BLaER1 (cell line): ENCODE data around the gene MINDY4.

Source experiments
- H3K27ac ChIP-seq: shearing (Covaris generic); formaldehyde crosslinking; 2 replicates; pipeline ENCODE4 v1.8.1; 2022
- H3K27me3 ChIP-seq: shearing (Covaris generic); formaldehyde crosslinking; 2 replicates; pipeline ENCODE4 v1.8.1; 2022
- H3K36me3 ChIP-seq: shearing (Covaris generic); formaldehyde crosslinking; 2 replicates; pipeline ENCODE4 v1.8.1; 2022
- H3K4me1 ChIP-seq: shearing (Covaris generic); formaldehyde crosslinking; 2 replicates; pipeline ENCODE4 v1.8.1; 2022
- H3K4me2 ChIP-seq: shearing (Covaris generic); formaldehyde crosslinking; 2 replicates; pipeline ENCODE4 v1.8.1; 2022
- H3K4me3 ChIP-seq: shearing (Covaris generic); formaldehyde crosslinking; 2 replicates; pipeline ENCODE4 v1.8.1; 2022
- H3K9ac ChIP-seq: shearing (Covaris generic); formaldehyde crosslinking; 2 replicates; pipeline ENCODE4 v1.8.1; 2022
- H3K9me3 ChIP-seq: shearing (Covaris generic); formaldehyde crosslinking; 2 replicates; pipeline ENCODE4 v1.8.1; 2022
- H4K20me1 ChIP-seq: shearing (Covaris generic); formaldehyde crosslinking; 2 replicates; pipeline ENCODE4 v1.8.1; 2022
- Cebpa-rat ChIP-seq: shearing (Covaris generic); IDR thresholded peaks from 2 replicates; pipeline ENCODE4 v1.8.1; 2022

MINDY4 gene

DNA sequence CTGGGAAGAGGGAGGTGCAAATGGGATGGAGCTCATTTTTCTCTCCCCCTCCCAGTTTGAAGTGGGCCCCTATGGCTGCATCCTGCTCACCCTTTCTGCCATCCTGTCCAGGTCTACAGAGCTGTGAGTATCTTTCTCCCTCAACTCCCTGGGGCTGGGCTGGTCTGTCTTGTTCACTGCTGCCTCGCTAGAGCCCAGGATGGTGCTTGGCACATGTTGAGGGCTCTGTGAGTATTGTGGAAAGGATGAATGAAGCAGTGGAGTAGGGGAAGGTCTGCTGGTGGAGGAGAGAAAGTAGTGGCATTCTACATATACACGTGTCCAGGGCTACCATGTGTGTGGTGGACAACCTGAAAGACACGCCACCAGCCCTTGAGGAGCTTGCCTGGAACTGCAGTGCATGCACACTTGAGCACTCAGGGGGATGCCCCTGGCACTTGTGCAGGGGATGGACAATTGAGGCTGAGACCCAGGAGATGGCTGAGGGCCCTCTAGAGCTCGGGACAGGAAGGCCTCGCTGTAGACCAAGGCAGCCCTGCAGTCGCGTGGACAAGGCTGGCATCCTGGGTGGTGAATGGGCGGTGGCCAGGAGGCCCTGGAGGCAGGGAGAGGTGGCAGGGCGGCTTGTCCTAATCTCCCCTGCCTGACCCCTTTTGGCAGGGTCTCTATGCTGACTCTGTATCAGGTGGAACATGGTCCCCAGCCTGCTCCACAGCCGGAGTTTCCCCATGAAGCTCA lies 88.2 kb downstream of the MINDY4 start:
- no peaks in the 10 kb centered on the region for H3K9me3 ChIP-seq
- no peaks in the 10 kb centered on the region for H3K36me3 ChIP-seq
- no peak for TF ChIP-seq Cebpa-rat
- no peaks in the 10 kb centered on the region for H4K20me1 ChIP-seq
- H3K9ac ChIP-seq: no peak overlapping the region
- H3K4me2 ChIP-seq: peak overlapping the region; percentile 47
- peaks cover 54% of the 10 kb centered on the region for H3K4me1 ChIP-seq
- no peak overlapping the region for H3K4me3 ChIP-seq
- no peaks in the 10 kb centered on the region for H3K27me3 ChIP-seq
- H3K27ac ChIP-seq: 0 out of 2 replicates have a peak overlapping the region, but pooled peaks have one; percentile 16

- H3K36me3 ChIP-seq: no peaks in the 10 kb centered on the region
- H3K4me1 ChIP-seq: peaks cover 61% of the 10 kb centered on the region
- peak overlapping the region; percentile 47 for H3K4me2 ChIP-seq
- no peak overlapping the region for H3K9ac ChIP-seq
- no peak for TF ChIP-seq Cebpa-rat
- H3K27ac ChIP-seq: 0 out of 2 replicates have a peak overlapping the region, but pooled peaks have one; percentile 16
- H3K27me3 ChIP-seq: no peaks in the 10 kb centered on the region
- no peak overlapping the region for H3K4me3 ChIP-seq
- H4K20me1 ChIP-seq: no peaks in the 10 kb centered on the region
- H3K9me3 ChIP-seq: no peaks in the 10 kb centered on the region
These were observed 88.8 kb downstream of the MINDY4 start for GRCh38 chr7:30859940-30860496.

DNA sequence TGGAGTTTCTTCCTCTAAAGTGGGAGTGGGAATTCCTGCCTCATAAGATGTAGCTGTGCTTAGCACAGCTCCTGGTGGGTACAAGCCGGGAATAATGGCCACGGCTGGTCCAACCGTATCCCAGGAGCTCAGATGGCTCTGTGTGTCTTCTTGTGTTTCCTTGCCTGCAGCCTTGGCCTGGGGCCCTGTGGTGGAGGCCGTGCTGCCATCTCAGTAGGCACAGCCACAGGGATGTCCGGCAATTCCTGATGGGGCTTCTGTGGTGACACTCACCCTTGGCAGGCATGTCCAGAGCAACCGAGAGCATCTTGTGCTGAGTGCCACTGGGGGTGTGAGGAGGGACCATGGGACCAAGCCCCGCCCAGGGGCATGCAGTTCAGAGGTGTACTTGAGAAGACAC lies 90.4 kb downstream of the MINDY4 start:
- no peaks in the 10 kb centered on the region for H3K36me3 ChIP-seq
- no peaks in the 10 kb centered on the region for H4K20me1 ChIP-seq
- no peaks in the 10 kb centered on the region for H3K27me3 ChIP-seq
- H3K9ac ChIP-seq: no peak overlapping the region
- peaks cover 71% of the 10 kb centered on the region for H3K4me1 ChIP-seq
- no peak for TF ChIP-seq Cebpa-rat
- H3K4me2 ChIP-seq: peak overlapping the region; percentile 84; the same call in 1 of the 2 replicates
- H3K27ac ChIP-seq: no peak overlapping the region
- H3K4me3 ChIP-seq: no peak overlapping the region
- no peaks in the 10 kb centered on the region for H3K9me3 ChIP-seq

DNA sequence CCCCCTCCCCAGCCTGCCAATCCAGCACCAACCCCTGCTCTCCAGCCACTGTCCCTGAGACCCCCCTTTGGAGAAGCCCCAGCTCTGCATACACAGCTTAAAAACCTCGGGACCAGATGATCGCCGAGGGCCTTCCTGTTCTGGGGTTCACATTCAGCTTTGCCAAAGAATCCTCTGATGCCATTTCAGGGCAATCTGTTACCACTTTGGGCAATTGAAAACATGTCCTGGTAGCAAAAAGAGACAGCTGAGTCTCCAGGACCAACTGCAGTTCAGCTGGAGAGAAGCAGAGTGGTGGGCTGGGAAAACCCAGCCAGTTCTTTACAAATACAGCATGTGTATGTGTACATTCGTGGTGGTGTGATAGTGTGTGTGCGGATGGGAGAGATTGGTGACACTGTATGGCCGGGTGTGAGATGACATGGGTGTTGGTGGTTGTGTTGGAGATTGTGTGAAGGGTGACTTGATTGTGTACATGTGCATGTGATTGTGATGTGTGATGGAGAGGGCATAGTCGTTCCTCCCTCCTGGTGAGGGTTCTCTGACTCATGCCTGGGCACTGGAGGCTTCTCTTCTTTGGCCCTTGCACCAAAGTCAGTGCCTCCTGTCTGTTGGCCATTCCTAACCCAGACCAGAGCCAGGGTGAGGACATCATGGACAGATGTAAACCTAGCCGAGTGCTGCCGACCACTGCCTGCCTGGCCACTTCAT lies 91.9 kb downstream of the MINDY4 start:
- no peak for TF ChIP-seq Cebpa-rat
- Histone ChIP-seq H3K27ac (peak overlapping the region; percentile 58), H3K4me2 (peak overlapping the region; percentile 84)

GRCh38 chr7:30863706-30864035 lies 92.5 kb downstream of the MINDY4 start:
- H3K27ac ChIP-seq: peak overlapping the region; percentile 58
- H4K20me1 ChIP-seq: no peaks in the 10 kb centered on the region
- H3K36me3 ChIP-seq: no peaks in the 10 kb centered on the region
- H3K9me3 ChIP-seq: no peaks in the 10 kb centered on the region
- H3K4me2 ChIP-seq: peak overlapping the region; percentile 84
- H3K9ac ChIP-seq: peak overlapping the region; percentile 56; the same call in 1 of the 2 replicates
- no peaks in the 10 kb centered on the region for H3K27me3 ChIP-seq
- peaks cover 81% of the 10 kb centered on the region for H3K4me1 ChIP-seq
- H3K4me3 ChIP-seq: no peak overlapping the region
- no peak for TF ChIP-seq Cebpa-rat

More for the DNA sequence above, 91.9 kb downstream of the MINDY4 start:
- no peaks in the 10 kb centered on the region for H4K20me1 ChIP-seq
- H3K27me3 ChIP-seq: no peaks in the 10 kb centered on the region
- H3K9me3 ChIP-seq: no peaks in the 10 kb centered on the region
- no peak overlapping the region for H3K4me3 ChIP-seq
- H3K4me1 ChIP-seq: peaks cover 81% of the 10 kb centered on the region
- H3K9ac ChIP-seq: peak overlapping the region; percentile 56; the same call in 1 of the 2 replicates
- no peaks in the 10 kb centered on the region for H3K36me3 ChIP-seq

DNA sequence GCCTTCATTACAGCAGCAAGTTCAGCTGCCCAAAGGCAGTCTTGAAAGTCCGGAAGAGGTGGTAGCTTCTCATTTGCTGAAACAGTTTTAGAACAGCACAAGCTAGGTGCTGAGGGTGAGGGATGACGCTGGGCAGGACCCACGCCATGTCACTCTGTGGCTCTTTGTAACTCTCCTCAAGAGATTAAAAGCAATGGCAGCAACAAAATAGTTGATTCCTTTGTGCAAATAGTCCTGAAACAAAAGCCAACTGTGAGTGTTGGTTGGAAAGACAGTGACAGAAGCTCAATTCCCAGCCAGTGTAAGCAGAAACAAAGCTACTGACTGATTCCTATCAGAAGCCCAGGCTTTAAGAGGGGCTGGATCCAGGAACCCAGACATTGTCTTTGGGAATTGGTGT lies 92.9 kb downstream of the MINDY4 start:
- no peaks in the 10 kb centered on the region for H3K27me3 ChIP-seq
- H4K20me1 ChIP-seq: no peaks in the 10 kb centered on the region
- H3K36me3 ChIP-seq: no peaks in the 10 kb centered on the region
- H3K27ac ChIP-seq: no peak overlapping the region
- TF ChIP-seq Cebpa-rat: no peak
- H3K9me3 ChIP-seq: no peaks in the 10 kb centered on the region
- H3K4me1 ChIP-seq: peaks cover 80% of the 10 kb centered on the region
- no peak overlapping the region for H3K4me3 ChIP-seq
- peak overlapping the region; percentile 84 for H3K4me2 ChIP-seq
- 0 out of 2 replicates have a peak overlapping the region, but pooled peaks have one; percentile 56 for H3K9ac ChIP-seq

- Histone ChIP-seq H3K9ac (no peak overlapping the region), H3K4me3 (no peak overlapping the region)
- TF ChIP-seq Cebpa-rat: no peak
These were observed 93.9 kb downstream of the MINDY4 start for GRCh38 chr7:30865076-30865475.

GRCh38 chr7:30865821-30866220 lies 94.6 kb downstream of the MINDY4 start:
- H4K20me1 ChIP-seq: no peaks in the 10 kb centered on the region
- H3K27me3 ChIP-seq: no peaks in the 10 kb centered on the region
- peak overlapping the region; percentile 84 for H3K4me2 ChIP-seq
- H3K27ac ChIP-seq: no peak overlapping the region
- no peak overlapping the region for H3K9ac ChIP-seq
- TF ChIP-seq Cebpa-rat: no peak
- H3K4me1 ChIP-seq: peaks cover 79% of the 10 kb centered on the region
- H3K9me3 ChIP-seq: no peaks in the 10 kb centered on the region
- no peak overlapping the region for H3K4me3 ChIP-seq
- H3K36me3 ChIP-seq: no peaks in the 10 kb centered on the region

More at GRCh38 chr7:30865076-30865475, 93.9 kb downstream of the MINDY4 start:
- Histone ChIP-seq H3K4me1 (peaks cover 79% of the 10 kb centered on the region), H3K4me2 (peak overlapping the region; percentile 84), H3K36me3 (no peaks in the 10 kb centered on the region), H4K20me1 (no peaks in the 10 kb centered on the region), H3K27me3 (no peaks in the 10 kb centered on the region), H3K27ac (no peak overlapping the region), H3K9me3 (no peaks in the 10 kb centered on the region)

DNA sequence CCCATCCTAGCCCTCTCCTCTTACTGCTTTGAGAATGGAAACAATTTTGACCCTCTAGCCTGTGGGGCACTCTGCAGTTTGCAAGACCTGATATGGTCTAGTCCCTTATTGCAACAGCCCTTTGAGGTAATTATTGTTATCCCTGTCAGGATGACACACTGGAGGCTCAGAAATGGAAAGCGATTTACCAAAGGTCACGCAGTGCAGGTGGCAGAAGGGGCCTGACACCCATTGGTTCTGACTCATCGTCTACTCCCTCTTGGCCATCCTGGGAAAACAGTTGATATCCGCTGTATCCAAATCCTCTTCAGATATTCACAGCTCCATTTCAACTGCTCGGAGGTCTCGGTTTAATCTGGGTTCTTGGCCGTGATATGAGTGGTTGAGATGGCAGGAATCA lies 95.7 kb downstream of the MINDY4 start:
- Histone ChIP-seq H3K4me1 (peaks cover 71% of the 10 kb centered on the region), H3K9ac (no peak overlapping the region), H3K27me3 (no peaks in the 10 kb centered on the region), H3K4me3 (no peak overlapping the region), H3K4me2 (no peak overlapping the region; the same call in 1 of the 2 replicates), H4K20me1 (no peaks in the 10 kb centered on the region), H3K9me3 (no peaks in the 10 kb centered on the region), H3K36me3 (no peaks in the 10 kb centered on the region), H3K27ac (no peak overlapping the region)
- TF ChIP-seq Cebpa-rat: no peak

DNA sequence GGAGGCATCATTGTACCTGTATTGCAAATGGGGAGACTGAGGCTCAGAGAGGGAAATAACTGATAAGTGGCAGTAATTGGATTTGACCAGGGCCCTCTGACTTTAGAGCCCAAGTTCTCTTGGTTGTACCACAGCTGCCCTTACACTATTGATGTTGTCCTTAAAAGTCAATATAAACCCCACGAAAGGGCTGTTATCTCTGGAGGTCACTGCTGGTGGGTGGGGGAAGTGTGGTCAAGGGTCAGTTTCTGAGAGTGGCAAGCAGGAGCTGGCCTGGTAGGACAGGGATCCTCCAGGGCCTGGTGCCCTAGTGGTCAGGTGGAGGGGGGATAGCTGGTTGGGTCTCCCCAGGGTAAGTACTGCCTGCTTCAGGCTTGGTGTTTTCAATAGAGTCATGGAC lies 96.3 kb downstream of the MINDY4 start:
- no peak overlapping the region for H3K4me3 ChIP-seq
- H3K9ac ChIP-seq: no peak overlapping the region
- no peaks in the 10 kb centered on the region for H3K27me3 ChIP-seq
- peak overlapping the region; percentile 5; the same call in 1 of the 2 replicates for H3K4me2 ChIP-seq
- no peaks in the 10 kb centered on the region for H4K20me1 ChIP-seq
- no peaks in the 10 kb centered on the region for H3K36me3 ChIP-seq
- no peak for TF ChIP-seq Cebpa-rat
- H3K4me1 ChIP-seq: peaks cover 67% of the 10 kb centered on the region
- H3K9me3 ChIP-seq: no peaks in the 10 kb centered on the region
- H3K27ac ChIP-seq: no peak overlapping the region
